ENCODE measurements around the gene IL18RAP.

- TF ChIP-seq ZC3H10 (CRISPR knock-in tag; IDR thresholded peaks at IDR 0.05) (no peak), OSR1 (CRISPR knock-in tag; IDR thresholded peaks at IDR 0.05) (no peak), ZFP3 (CRISPR knock-in tag; IDR thresholded peaks at IDR 0.05) (no peak), ISL1 (CRISPR knock-in tag; IDR thresholded peaks at IDR 0.05) (no peak), TCF4 (CRISPR knock-in tag; IDR thresholded peaks at IDR 0.05; ENCODE audit: borderline replicate concordance) (no peak), PATZ1 (CRISPR knock-in tag; IDR thresholded peaks at IDR 0.05; ENCODE audit: borderline replicate concordance) (no peak), GLIS3 (CRISPR knock-in tag; IDR thresholded peaks at IDR 0.05) (no peak), BACH2 (CRISPR knock-in tag; IDR thresholded peaks at IDR 0.05; ENCODE audit: borderline replicate concordance) (no peak), ZNF8 (CRISPR knock-in tag; IDR thresholded peaks at IDR 0.05) (no peak), ARNTL (CRISPR knock-in tag; IDR thresholded peaks at IDR 0.05; ENCODE audit: borderline replicate concordance, low read depth) (no peak)
Measured at GRCh38 chr2:102399499-102400141, 23.3 kb upstream of the IL18RAP start.

Data from SK-N-SH treated with all-trans-retinoic acid at 6 μM for 48 hours (cell line).